HEK293 (cell line): ENCODE data around the gene TRIM23.

Experiments
- CTCF ChIA-PET: fragments of 350-600 bp; formaldehyde crosslinking; extraction: SDS; loops from one replicate; lab custom pipeline; 2021; ENCODE audit warnings: antibody characterized with exemption; lab: Yijun Ruan, JAX
- POLR2A ChIA-PET: fragments of 300-600 bp; formaldehyde crosslinking; extraction: SDS; loops from one replicate; lab custom pipeline; 2020; ENCODE audit warnings: antibody characterized with exemption, inconsistent platforms; lab: Yijun Ruan, JAX
- H3K27ac ChIP-seq: fragments of 200-500 bp; sonication (Bioruptor generic); 2 replicates; pipeline ENCODE4 v1.5.1; 2014; ENCODE audit warnings: low read depth, low read length, control low read depth, inconsistent platforms; ENCODE audit errors: extremely low read depth
- H3K36me3 ChIP-seq, 2 experiments: fragments of 200-500 bp in 1 of 2; sonication (Bioruptor generic) in 1 of 2; 1 replicate in 1 of 2; 2 replicates in 1 of 2; pipeline ENCODE4 v1.5.1; 2014 to 2017; ENCODE audit warnings: inconsistent platforms in 2 of 2, low read length in 2 of 2; ENCODE audit not compliant: control insufficient read depth in 2 of 2, insufficient read depth in 1 of 2
- H3K4me1 ChIP-seq: fragments of 200-500 bp; sonication (Bioruptor generic); 2 replicates; pipeline ENCODE4 v1.5.1; 2014; ENCODE audit warnings: mild to moderate bottlenecking, low read length, inconsistent platforms; ENCODE audit not compliant: control insufficient read depth, insufficient read depth
- H3K4me3 ChIP-seq: 2 replicates; pipeline ENCODE4 v1.5.1; 2011; ENCODE audit warnings: low read depth, mild to moderate bottlenecking, control low read depth, low read length, moderate library complexity
- H3K9me3 ChIP-seq: fragments of 200-500 bp; sonication (Bioruptor generic); 2 replicates; pipeline ENCODE4 v1.5.1; 2014; ENCODE audit warnings: low read depth, low read length, inconsistent platforms; ENCODE audit not compliant: control insufficient read depth, insufficient read depth
- KLF17 ChIP-seq: fragments of 450-650 bp; formaldehyde crosslinking; IDR thresholded peaks from 2 replicates; pipeline ENCODE4 v1.5.1; 2016; ENCODE audit warnings: missing biosample characterization, missing genetic modification characterization
- SP2 ChIP-seq: fragments of 450-650 bp; formaldehyde crosslinking; IDR thresholded peaks from 2 replicates; pipeline ENCODE4 v1.5.1; 2016; ENCODE audit warnings: missing biosample characterization, missing genetic modification characterization
- TRIM28 ChIP-seq: IDR thresholded peaks from 2 replicates; pipeline ENCODE4 v1.6.1; 2011; ENCODE audit warnings: low read length, control low read depth, borderline replicate concordance
- YY1 ChIP-seq: fragments of 450-650 bp; formaldehyde crosslinking; IDR thresholded peaks from 2 replicates; pipeline ENCODE4 v1.5.1; 2018; ENCODE audit warnings: missing biosample characterization, missing genetic modification characterization
- ZEB2 ChIP-seq: fragments of 450-650 bp; formaldehyde crosslinking; IDR thresholded peaks from 2 replicates; pipeline ENCODE4 v1.5.1; 2016; ENCODE audit warnings: missing biosample characterization, missing genetic modification characterization
- ZIC2 ChIP-seq: fragments of 450-650 bp; formaldehyde crosslinking; IDR thresholded peaks from 2 replicates; pipeline ENCODE4 v1.5.1; 2016; ENCODE audit warnings: missing biosample characterization, missing genetic modification characterization
- ZNF10 ChIP-seq: fragments of 450-650 bp; formaldehyde crosslinking; IDR thresholded peaks from 2 replicates; pipeline ENCODE4 v1.5.1; 2017; ENCODE audit warnings: missing biosample characterization, missing genetic modification characterization
- ZNF184 ChIP-seq: fragments of 450-650 bp; IDR thresholded peaks from 2 replicates; pipeline ENCODE4 v1.5.1; 2018; ENCODE audit warnings: missing biosample characterization, mild to moderate bottlenecking, missing genetic modification characterization
- ZNF2 ChIP-seq: fragments of 450-650 bp; formaldehyde crosslinking; IDR thresholded peaks from 2 replicates; pipeline ENCODE4 v1.5.1; 2016; ENCODE audit warnings: missing biosample characterization, missing genetic modification characterization
- ZNF274 ChIP-seq, 2 experiments: fragments of 200-500 bp in 1 of 2; fragments of 450-650 bp in 1 of 2; sonication (Bioruptor generic) in 1 of 2; formaldehyde crosslinking in 1 of 2; IDR thresholded peaks; 2 replicates each; pipeline versions ENCODE4 v1.5.1 to v1.6.1; 2014 to 2016; ENCODE audit warnings: borderline replicate concordance in 1 of 2, inconsistent platforms in 1 of 2, low read length in 1 of 2, missing biosample characterization in 1 of 2, missing genetic modification characterization in 1 of 2
- ZNF324 ChIP-seq: fragments of 450-650 bp; formaldehyde crosslinking; IDR thresholded peaks from 2 replicates; pipeline ENCODE4 v1.5.1; 2016; ENCODE audit warnings: missing biosample characterization, missing genetic modification characterization
- ZNF335 ChIP-seq: fragments of 450-650 bp; formaldehyde crosslinking; conservative IDR thresholded peaks from 2 replicates; pipeline ENCODE4 v1.5.1; 2016; ENCODE audit warnings: missing biosample characterization, missing genetic modification characterization
- ZNF350 ChIP-seq: fragments of 450-650 bp; formaldehyde crosslinking; IDR thresholded peaks from 2 replicates; pipeline ENCODE4 v1.5.0; 2017; ENCODE audit warnings: missing biosample characterization, mild to moderate bottlenecking, missing genetic modification characterization
- ZNF433 ChIP-seq: fragments of 450-650 bp; formaldehyde crosslinking; IDR thresholded peaks from 2 replicates; pipeline ENCODE4 v1.5.1; 2016; ENCODE audit warnings: missing biosample characterization, missing genetic modification characterization, low read depth
- ZNF473 ChIP-seq: fragments of 450-650 bp; formaldehyde crosslinking; IDR thresholded peaks from 2 replicates; pipeline ENCODE4 v1.5.1; 2017; ENCODE audit warnings: missing biosample characterization, missing genetic modification characterization
- ZNF501 ChIP-seq: fragments of 450-650 bp; formaldehyde crosslinking; IDR thresholded peaks from 2 replicates; pipeline ENCODE4 v1.5.1; 2016; ENCODE audit warnings: missing biosample characterization, missing genetic modification characterization
- ZNF654 ChIP-seq: fragments of 450-650 bp; formaldehyde crosslinking; IDR thresholded peaks from 2 replicates; pipeline ENCODE4 v1.5.1; 2016; ENCODE audit warnings: low read depth, missing biosample characterization, missing genetic modification characterization
- ZNF660 ChIP-seq: fragments of 450-650 bp; IDR thresholded peaks from 2 replicates; pipeline ENCODE4 v1.5.1; 2018; ENCODE audit warnings: missing biosample characterization, mild to moderate bottlenecking, missing genetic modification characterization
- ZNF692 ChIP-seq: fragments of 450-650 bp; formaldehyde crosslinking; IDR thresholded peaks from 2 replicates; pipeline ENCODE4 v1.5.1; 2016; ENCODE audit warnings: missing biosample characterization, missing genetic modification characterization
- ZNF701 ChIP-seq: fragments of 450-650 bp; formaldehyde crosslinking; IDR thresholded peaks from 2 replicates; pipeline ENCODE4 v1.5.1; 2016; ENCODE audit warnings: missing biosample characterization, missing genetic modification characterization
- ZNF843 ChIP-seq: fragments of 450-650 bp; formaldehyde crosslinking; IDR thresholded peaks from 2 replicates; pipeline ENCODE4 v1.5.1; 2016; ENCODE audit warnings: missing biosample characterization, missing genetic modification characterization
- ZXDB ChIP-seq: fragments of 450-650 bp; formaldehyde crosslinking; IDR thresholded peaks from 2 replicates; pipeline ENCODE4 v1.5.1; 2016; ENCODE audit warnings: missing biosample characterization, missing genetic modification characterization
- TF ChIP-seq, protein P1 (sequence below): fragments of 450-650 bp; formaldehyde crosslinking; optimal IDR thresholded peaks from 2 replicates; pipeline ENCODE3; 2016; ENCODE audit warnings: missing biosample characterization, mild to moderate bottlenecking, missing genetic modification characterization
- TF ChIP-seq, protein P2 (sequence below): fragments of 450-650 bp; formaldehyde crosslinking; IDR thresholded peaks from 2 replicates; pipeline ENCODE4 v1.5.1; 2016; ENCODE audit warnings: missing biosample characterization, missing genetic modification characterization
- TF ChIP-seq, protein P3 (sequence below): fragments of 450-650 bp; formaldehyde crosslinking; IDR thresholded peaks from 2 replicates; pipeline ENCODE4 v1.5.1; 2016; ENCODE audit warnings: missing biosample characterization, missing genetic modification characterization
- TF ChIP-seq, protein P4 (sequence below): fragments of 450-650 bp; formaldehyde crosslinking; IDR thresholded peaks from 2 replicates; pipeline ENCODE4 v1.5.1; 2017; ENCODE audit warnings: missing biosample characterization, mild to moderate bottlenecking, missing genetic modification characterization, moderate library complexity

TRIM23 gene

DNA sequence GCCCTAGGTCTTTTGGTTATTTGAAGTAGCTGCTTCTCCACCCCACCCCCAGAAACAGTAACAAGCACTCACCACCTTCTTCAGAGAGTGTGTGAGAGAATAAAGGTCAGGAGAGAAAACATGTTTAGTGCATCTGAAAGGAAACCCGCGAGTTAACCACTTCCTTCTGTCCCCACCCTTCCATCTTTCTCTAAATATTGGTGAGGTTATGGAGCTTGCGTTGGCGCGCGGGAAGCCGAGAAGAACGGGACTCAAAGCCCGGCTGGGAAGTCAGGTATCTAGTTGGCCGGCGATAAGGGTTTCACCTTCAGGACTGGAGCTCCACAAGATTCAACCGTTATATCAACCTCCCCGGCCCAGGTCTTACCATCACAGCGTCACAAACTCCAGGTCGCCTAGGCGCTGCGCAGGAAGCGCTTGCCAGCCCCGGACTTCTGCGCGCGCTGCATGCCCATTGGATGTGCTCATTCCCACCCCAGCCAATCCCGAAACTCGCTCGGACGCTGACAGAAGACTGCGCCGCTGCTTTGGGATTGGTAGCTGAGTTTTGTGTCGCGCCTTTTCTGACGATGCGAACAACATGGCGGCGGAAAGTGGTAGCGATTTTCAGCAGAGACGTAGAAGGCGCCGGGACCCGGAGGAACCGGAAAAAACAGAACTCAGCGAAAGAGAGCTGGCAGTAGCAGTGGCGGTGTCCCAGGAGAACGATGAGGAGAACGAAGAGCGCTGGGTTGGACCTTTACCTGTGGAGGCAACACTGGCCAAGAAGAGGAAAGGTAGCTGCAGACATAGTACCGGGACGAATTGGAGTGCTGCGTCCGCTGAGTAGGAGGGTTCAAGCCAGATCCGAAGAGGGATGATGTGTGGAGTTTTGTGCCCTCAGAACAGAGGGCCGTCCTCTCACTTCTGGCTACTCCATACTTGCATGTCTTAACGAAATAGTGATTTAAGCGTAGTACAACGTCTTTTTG lies 61.1 kb downstream of the TRIM23 start, which contains the start of the genes CENPK and PPWD1:
Gene CENPK (minus strand): TSS at position 438 of the 971 bp plus-strand sequence. CDS start 8,261 bp downstream, outside the sequence.
Gene PPWD1 (plus strand): TSS at position 566 of the 971 bp plus-strand sequence. CDS start 15 bp downstream, at position 581.
- Histone ChIP-seq H3K27ac (peak within 1 kb of the TSS; percentile 88), H3K9me3 (no peaks in the 10 kb centered on the region), H3K36me3 (peaks cover 18 to 27% of the 10 kb centered on the region in 2 experiments), H3K4me3 (peak within 1 kb of the TSS; percentile 100), H3K4me1 (0 out of 2 replicates have a peak, but pooled peaks cover 3% of the 10 kb centered on the region)
- ChIA-PET CTCF (interaction anchor here (0.6 to 0.8 kb wide), 7 partner anchors 10 to 1154 kb away, joined by 3 to 4 read pairs (median 3); no protein-coding TSS in a partner anchor), POLR2A (interaction anchor here (0.6 to 1.5 kb wide), 9 partner anchors 9 to 791 kb away, joined by 3 to 12 read pairs (median 4); partner anchors contain the start of gene TRIM23)
- TF ChIP-seq SP2 (tag by site-specific recombination) (peak; percentile 89), ZNF660 (tag by site-specific recombination) (peak; percentile 31), ZNF10 (tag by site-specific recombination) (no peak; the same call in 1 of the 2 replicates), ZNF843 (tag by site-specific recombination) (peak; percentile 54; the same call in 1 of the 2 replicates), ZNF654 (tag by site-specific recombination) (no peak), ZEB2 (tag by site-specific recombination) (peak; percentile 87), ZNF335 (peak; percentile 75), ZNF324 (tag by site-specific recombination) (0 out of 2 replicates have a peak, but pooled peaks have one; percentile 26), ZNF184 (tag by site-specific recombination) (no peak), ZNF701 (tag by site-specific recombination) (no peak), ZNF274 (IDR thresholded peaks at IDR 0.05; ENCODE audit: low read length) (no peak), ZNF274 (tag by site-specific recombination; IDR thresholded peaks at IDR 0.05; ENCODE audit: borderline replicate concordance) (no peak), ZXDB (tag by site-specific recombination) (peak; percentile 85), TRIM28 (peak; percentile 87; the same call in 1 of the 2 replicates), ZNF433 (no peak), ZNF350 (no peak), ZNF2 (peak; percentile 91), YY1 (peak; percentile 95), ZNF692 (tag by site-specific recombination) (peak; percentile 69), ZNF473 (tag by site-specific recombination) (no peak), ZIC2 (tag by site-specific recombination) (no peak), ZNF501 (tag by site-specific recombination) (peak; percentile 84; the same call in 1 of the 2 replicates), KLF17 (tag by site-specific recombination) (peak; percentile 46; the same call in 1 of the 2 replicates)
- TF ChIP-seq, protein P1, sequence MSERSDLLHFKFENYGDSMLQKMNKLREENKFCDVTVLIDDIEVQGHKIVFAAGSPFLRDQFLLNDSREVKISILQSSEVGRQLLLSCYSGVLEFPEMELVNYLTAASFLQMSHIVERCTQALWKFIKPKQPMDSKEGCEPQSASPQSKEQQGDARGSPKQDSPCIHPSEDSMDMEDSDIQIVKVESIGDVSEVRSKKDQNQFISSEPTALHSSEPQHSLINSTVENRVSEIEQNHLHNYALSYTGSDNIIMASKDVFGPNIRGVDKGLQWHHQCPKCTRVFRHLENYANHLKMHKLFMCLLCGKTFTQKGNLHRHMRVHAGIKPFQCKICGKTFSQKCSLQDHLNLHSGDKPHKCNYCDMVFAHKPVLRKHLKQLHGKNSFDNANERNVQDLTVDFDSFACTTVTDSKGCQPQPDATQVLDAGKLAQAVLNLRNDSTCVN: no peak
- TF ChIP-seq, protein P2, sequence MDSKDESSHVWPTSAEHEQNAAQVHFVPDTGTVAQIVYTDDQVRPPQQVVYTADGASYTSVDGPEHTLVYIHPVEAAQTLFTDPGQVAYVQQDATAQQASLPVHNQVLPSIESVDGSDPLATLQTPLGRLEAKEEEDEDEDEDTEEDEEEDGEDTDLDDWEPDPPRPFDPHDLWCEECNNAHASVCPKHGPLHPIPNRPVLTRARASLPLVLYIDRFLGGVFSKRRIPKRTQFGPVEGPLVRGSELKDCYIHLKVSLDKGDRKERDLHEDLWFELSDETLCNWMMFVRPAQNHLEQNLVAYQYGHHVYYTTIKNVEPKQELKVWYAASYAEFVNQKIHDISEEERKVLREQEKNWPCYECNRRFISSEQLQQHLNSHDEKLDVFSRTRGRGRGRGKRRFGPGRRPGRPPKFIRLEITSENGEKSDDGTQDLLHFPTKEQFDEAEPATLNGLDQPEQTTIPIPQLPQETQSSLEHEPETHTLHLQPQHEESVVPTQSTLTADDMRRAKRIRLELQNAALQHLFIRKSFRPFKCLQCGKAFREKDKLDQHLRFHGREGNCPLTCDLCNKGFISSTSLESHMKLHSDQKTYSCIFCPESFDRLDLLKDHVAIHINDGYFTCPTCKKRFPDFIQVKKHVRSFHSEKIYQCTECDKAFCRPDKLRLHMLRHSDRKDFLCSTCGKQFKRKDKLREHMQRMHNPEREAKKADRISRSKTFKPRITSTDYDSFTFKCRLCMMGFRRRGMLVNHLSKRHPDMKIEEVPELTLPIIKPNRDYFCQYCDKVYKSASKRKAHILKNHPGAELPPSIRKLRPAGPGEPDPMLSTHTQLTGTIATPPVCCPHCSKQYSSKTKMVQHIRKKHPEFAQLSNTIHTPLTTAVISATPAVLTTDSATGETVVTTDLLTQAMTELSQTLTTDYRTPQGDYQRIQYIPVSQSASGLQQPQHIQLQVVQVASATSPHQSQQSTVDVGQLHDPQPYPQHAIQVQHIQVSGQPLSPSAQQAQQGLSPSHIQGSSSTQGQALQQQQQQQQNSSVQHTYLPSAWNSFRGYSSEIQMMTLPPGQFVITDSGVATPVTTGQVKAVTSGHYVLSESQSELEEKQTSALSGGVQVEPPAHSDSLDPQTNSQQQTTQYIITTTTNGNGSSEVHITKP: no peak
- TF ChIP-seq, protein P3, sequence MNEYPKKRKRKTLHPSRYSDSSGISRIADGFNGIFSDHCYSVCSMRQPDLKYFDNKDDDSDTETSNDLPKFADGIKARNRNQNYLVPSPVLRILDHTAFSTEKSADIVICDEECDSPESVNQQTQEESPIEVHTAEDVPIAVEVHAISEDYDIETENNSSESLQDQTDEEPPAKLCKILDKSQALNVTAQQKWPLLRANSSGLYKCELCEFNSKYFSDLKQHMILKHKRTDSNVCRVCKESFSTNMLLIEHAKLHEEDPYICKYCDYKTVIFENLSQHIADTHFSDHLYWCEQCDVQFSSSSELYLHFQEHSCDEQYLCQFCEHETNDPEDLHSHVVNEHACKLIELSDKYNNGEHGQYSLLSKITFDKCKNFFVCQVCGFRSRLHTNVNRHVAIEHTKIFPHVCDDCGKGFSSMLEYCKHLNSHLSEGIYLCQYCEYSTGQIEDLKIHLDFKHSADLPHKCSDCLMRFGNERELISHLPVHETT (tag by site-specific recombination): peak; percentile 58; the same call in 1 of the 2 replicates
- TF ChIP-seq, protein P4, sequence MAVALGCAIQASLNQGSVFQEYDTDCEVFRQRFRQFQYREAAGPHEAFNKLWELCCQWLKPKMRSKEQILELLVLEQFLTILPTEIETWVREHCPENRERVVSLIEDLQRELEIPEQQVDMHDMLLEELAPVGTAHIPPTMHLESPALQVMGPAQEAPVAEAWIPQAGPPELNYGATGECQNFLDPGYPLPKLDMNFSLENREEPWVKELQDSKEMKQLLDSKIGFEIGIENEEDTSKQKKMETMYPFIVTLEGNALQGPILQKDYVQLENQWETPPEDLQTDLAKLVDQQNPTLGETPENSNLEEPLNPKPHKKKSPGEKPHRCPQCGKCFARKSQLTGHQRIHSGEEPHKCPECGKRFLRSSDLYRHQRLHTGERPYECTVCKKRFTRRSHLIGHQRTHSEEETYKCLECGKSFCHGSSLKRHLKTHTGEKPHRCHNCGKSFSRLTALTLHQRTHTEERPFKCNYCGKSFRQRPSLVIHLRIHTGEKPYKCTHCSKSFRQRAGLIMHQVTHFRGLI (tag by site-specific recombination): peak; percentile 43; the same call in 1 of the 2 replicates
